IPS-18a (cell line): ENCODE measurements around the gene PSG1.
"Not testable (repeated sequence)": the region's sequence is repeated elsewhere in the genome, so short reads cannot be mapped to it uniquely, and the experiment has no call there.

ENCODE experiments used
- H3K27ac ChIP-seq: one replicate; pipeline ENCODE4 v1.5.1; 2013; ENCODE audit warnings: low read length
- H3K27me3 ChIP-seq: one replicate; pipeline ENCODE4 v1.6.1; 2013; ENCODE audit warnings: mild to moderate bottlenecking, low read length; ENCODE audit not compliant: control insufficient read depth, insufficient read depth
- H3K36me3 ChIP-seq: one replicate; pipeline ENCODE4 v1.6.1; 2013; ENCODE audit warnings: low read depth, low read length; ENCODE audit not compliant: control insufficient read depth
- H3K4me1 ChIP-seq: one replicate; pipeline ENCODE4 v1.6.1; 2013; ENCODE audit warnings: low read depth, low read length; ENCODE audit not compliant: control insufficient read depth
- H3K4me3 ChIP-seq: one replicate; pipeline ENCODE4 v1.5.1; 2013; ENCODE audit warnings: low read length
- H3K9ac ChIP-seq: one replicate; pipeline ENCODE4 v1.6.1; 2013; ENCODE audit warnings: mild to moderate bottlenecking, low read length, moderate library complexity
- H3K9me3 ChIP-seq: one replicate; pipeline ENCODE4 v1.6.1; 2013; ENCODE audit warnings: low read depth, low read length; ENCODE audit not compliant: control insufficient read depth

Gene PSG1

DNA sequence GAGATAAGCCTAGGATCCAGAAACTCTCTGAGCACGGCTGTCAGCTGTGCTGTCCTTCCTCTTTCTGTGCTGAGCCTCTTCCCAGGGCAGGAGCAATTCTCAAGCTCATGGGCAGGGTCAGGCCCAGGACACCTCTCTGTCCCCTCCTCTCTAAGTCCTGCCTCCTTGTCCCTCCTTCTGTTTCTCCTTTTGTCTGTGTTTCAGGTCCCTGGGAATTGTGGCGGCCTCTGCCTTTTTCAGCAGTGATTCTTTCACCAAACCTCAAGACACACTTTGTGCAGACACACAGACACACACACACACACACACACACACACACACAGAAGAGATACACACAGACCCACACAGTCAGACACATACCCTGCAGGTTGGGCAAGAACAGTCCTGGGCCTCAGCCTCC, at the start of gene PSG1:
PSG1 (minus strand) TSS at position 101 of the 400 bp plus-strand sequence. CDS start 132 bp downstream, outside the sequence.
- H3K9me3 ChIP-seq: no peaks in the 10 kb centered on the region
- H3K4me1 ChIP-seq: no peaks in the 10 kb centered on the region

DNA sequence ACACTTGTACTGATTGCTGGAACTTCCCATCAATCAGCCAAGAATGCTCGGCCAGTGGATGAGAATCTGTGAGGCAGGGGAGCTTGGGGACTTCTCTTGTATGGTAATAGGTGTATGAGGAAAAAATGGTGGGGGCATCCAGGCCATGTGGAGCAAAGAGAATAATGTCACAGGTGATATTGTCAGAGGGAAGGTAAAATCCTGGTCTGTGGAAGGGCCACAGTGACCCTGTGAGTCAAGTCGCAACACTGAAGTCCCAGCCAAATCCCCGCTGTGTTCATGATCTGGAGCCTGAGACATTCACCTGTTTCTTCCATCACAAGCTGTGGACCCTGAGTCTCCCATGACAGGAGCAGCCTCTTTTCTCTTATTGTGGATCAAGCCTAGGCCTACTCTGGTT, 49.4 kb upstream of the PSG1 start:
- Histone ChIP-seq H3K27ac (no peak overlapping the region), H3K4me1 (no peaks in the 10 kb centered on the region), H3K27me3 (no peaks in the 10 kb centered on the region), H3K36me3 (no peaks in the 10 kb centered on the region), H3K9me3 (no peaks in the 10 kb centered on the region), H3K9ac (no peak overlapping the region), H3K4me3 (no peak overlapping the region)

More for the DNA sequence above, at the start of gene PSG1:
- H3K27ac ChIP-seq: no peak within 1 kb of the TSS
- no peak within 1 kb of the TSS for H3K4me3 ChIP-seq
- H3K9ac ChIP-seq: no peak within 1 kb of the TSS
- H3K27me3 ChIP-seq: no peaks in the 10 kb centered on the region
- H3K36me3 ChIP-seq: no peaks in the 10 kb centered on the region

DNA sequence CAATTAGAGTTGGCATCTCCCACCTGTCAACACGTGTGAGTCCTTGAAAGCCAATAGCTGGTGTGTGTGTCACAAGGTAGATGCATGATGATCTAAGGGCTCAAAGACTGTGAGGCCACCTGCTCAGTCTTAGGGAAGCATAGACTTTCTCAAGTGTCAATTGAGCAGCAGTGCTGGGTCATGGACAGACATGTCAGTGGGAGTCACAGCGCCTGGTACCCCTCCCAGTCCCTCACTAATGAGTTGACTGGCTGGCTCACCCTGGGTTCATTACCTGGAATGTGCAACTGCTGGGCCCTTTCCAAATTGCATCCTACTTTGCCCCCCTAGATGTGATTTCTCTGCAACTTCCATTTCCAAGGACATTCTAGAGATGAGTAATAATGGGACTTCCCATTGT, 47.3 kb upstream of the PSG1 start:
- Histone ChIP-seq H3K27me3 (no peaks in the 10 kb centered on the region), H3K36me3 (no peaks in the 10 kb centered on the region), H3K4me3 (no peak overlapping the region), H3K9ac (no peak overlapping the region), H3K4me1 (no peaks in the 10 kb centered on the region), H3K27ac (no peak overlapping the region), H3K9me3 (no peaks in the 10 kb centered on the region)

DNA sequence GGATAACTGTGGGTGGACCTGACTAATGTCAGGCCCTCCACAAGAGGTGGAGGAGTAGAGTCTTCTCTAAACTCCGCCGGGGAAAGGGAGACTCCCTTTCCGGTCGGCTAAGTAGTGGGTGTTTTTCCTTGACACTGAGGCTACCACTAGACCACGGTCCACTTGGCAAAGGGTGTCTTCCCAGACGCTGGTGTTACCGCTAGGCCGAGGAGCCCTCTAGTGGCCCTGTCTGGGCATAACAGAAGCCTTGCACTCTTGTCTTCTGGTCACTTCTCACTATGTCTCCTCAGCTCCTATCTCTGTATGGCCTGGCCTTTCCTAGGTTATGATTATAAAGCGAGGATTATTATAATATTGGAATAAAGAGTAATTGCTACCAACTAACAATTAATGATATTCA, 43.6 kb upstream of the PSG1 start:
- not testable (repeated sequence) for H3K36me3 ChIP-seq, H3K4me3 ChIP-seq, H3K9me3 ChIP-seq, H3K27me3 ChIP-seq, H3K4me1 ChIP-seq, H3K9ac ChIP-seq, H3K27ac ChIP-seq

DNA sequence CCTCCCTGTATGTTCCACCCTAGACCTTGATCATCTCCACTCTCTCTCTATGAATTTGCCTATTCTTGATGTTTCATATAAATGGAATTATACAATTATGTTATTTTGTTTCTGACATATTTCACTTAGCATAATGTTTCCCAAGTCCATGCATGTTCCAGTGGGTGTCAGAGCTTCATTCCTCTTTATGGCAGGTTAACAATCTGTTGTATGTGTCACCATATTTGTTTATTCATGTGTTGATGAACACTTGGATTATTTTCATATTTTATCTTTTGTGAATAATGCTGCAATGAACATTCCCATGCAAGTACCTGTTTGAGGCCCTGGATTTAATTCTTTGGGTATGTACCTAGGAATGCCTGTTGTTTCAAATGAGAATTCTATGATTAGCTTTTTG, 41.5 kb upstream of the PSG1 start:
- H3K4me1 ChIP-seq, H3K36me3 ChIP-seq, H3K9me3 ChIP-seq, H3K9ac ChIP-seq, H3K27ac ChIP-seq, H3K4me3 ChIP-seq, H3K27me3 ChIP-seq: not testable (repeated sequence)

DNA sequence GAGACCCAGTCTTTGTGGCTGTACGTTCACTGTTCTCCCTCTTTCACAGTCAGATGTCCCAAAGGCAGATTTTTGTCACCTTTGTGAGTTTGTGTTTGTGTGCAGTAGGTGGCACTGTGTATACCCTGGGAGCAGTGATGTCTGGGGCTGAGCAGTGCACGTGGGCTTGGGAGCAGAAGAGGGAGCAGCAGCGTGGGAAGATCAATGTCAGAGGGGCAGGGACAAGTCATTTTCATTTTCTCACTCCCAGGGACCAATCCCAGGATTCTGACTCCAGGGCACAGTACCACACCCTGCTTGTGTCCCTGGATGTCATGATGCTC, 40.2 kb upstream of the PSG1 start:
- no peaks in the 10 kb centered on the region for H3K9me3 ChIP-seq
- no peaks in the 10 kb centered on the region for H3K36me3 ChIP-seq
- no peaks in the 10 kb centered on the region for H3K27me3 ChIP-seq
- no peak overlapping the region for H3K27ac ChIP-seq
- no peak overlapping the region for H3K4me3 ChIP-seq
- H3K4me1 ChIP-seq: no peaks in the 10 kb centered on the region
- no peak overlapping the region for H3K9ac ChIP-seq

DNA sequence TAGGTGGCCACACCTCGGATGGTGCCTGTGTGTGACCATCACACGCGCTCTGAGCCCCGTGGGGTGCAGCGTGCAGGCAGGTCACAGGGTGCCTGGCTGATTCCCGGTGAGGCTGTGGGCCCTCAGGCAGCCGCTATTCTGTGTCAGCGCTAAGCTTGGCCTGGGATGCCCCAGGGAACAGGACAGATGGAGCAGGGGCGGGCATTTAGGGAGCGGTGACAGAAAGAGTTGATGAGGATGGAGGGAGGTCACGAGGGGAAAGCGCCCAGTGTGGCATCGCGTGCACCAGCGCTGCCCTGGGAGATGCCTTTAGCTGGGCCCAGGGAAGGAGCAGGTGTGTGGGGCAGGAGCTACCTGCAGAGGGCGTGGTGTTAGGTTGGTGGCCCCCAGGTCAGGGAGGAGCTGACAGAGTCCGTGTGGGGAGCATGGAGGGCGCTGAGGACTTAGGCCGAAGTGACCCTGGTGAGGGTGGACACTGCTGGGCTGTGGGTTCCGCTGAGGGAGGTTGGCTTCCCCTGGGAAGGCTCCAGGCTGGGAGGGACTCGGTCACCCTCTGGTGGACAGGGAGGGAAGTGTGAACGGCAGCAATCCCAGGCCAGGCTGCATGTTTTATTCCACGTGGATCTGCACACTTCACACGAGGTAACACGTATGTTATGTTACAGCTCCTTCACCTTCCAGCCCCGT, 39.7 kb upstream of the PSG1 start:
- not testable (repeated sequence) for H3K9ac ChIP-seq, H3K27me3 ChIP-seq, H3K9me3 ChIP-seq, H3K4me1 ChIP-seq, H3K4me3 ChIP-seq, H3K27ac ChIP-seq, H3K36me3 ChIP-seq

DNA sequence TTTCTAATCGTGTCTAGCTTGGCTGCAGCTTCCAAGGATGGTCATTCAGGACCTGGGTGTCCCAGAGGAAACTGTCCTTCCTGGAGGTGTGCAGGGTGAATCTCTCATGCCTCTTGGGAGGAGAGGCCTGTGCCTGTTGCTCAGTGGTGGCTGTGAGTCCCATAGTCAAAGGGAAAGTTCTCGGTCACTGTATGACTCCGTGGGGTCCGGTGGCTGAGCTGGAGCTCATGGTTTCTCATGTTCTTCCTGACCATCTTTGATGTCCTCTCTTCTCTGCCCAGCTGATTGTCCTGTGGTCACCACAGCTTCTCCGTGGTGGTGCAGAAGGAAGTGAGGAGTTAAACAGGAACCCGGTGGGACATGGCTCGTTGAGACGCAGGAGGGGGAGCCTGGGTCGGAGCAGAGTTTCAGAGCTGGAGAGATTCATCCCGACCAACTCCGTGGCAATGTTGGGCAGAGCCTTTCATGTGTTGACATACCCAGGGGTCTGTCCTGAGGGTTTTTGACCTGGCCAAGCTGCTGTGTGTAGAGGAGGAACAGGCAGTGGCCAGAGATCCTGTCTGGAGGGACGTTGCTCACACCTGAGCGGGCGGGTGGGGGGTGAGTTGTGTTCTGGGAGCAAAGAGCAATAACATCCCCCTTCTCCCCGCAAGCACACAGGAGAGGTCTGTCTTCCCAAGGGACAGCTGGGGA, 39.0 kb upstream of the PSG1 start:
- not testable (repeated sequence) for H3K27ac ChIP-seq, H3K36me3 ChIP-seq, H3K9me3 ChIP-seq, H3K27me3 ChIP-seq, H3K9ac ChIP-seq, H3K4me3 ChIP-seq, H3K4me1 ChIP-seq

DNA sequence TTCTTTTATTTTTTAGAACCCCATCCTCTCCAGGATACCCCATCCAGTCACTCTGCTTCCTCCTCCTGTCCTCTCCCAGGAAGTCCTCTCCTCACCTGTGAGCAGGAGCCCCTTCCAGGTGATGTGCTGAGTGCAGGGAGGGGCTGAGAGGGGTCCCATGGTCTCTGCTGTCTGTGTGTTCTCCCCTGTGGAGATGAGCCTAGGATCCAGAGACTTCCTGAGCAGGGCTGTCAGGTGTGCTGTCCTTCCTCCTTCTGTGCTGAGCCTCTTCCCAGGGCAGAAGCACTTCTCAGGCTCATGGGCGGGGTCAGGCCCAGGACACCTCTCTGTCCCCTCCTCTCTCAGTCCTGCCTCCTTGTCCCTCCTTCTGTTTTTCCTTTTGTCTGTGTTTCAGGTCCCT, 38.1 kb upstream of the PSG1 start, which contains the start of gene PSG6:
PSG6 (minus strand) TSS at position 261 of the 400 bp plus-strand sequence; CDS start at position 159, 102 bp downstream.
- H3K4me3 ChIP-seq, H3K4me1 ChIP-seq, H3K27me3 ChIP-seq, H3K36me3 ChIP-seq, H3K27ac ChIP-seq, H3K9me3 ChIP-seq, H3K9ac ChIP-seq: not testable (repeated sequence)

DNA sequence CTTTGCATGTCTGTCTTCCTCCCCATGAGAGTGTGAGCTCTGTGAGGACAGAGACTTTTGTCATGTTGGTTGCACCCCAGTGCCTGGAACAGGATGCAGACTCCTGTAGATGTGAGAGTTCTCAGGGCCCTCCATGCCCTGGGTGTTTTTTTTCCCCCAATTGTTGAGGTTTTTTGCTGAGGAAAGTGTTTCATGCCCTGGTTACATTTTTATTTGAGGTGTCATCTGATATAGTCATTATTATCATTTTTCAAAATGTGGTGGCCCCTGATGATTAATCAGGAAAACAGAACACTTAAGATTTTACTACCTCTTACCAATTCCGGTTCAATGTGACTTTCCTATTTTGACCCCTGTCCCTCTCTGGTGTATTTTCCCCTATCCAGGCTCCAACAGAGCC, 37.4 kb upstream of the PSG1 start:
- not testable (repeated sequence) for H3K36me3 ChIP-seq, H3K27ac ChIP-seq, H3K4me3 ChIP-seq, H3K9ac ChIP-seq, H3K4me1 ChIP-seq, H3K27me3 ChIP-seq, H3K9me3 ChIP-seq

DNA sequence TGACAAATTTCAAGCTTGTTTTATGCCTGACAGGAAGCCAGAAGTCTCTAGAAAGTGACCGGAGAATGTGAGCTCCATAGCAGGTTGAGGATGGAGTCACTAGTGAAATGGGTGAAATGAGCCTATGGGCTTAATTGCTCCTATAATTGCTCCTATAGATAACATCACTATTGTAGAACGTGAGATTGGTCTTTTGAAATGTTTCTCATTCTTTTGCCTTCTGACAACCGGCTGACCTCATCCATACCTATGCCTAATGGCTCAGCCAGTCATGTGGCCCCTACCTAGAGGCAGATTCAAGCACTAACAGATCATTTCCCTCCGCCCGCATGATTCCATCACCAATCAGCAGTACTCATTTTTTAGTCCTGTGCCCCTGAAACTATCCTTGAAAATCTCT, 34.0 kb upstream of the PSG1 start:
- not testable (repeated sequence) for H3K4me3 ChIP-seq, H3K4me1 ChIP-seq, H3K27ac ChIP-seq, H3K9ac ChIP-seq, H3K9me3 ChIP-seq, H3K27me3 ChIP-seq, H3K36me3 ChIP-seq

DNA sequence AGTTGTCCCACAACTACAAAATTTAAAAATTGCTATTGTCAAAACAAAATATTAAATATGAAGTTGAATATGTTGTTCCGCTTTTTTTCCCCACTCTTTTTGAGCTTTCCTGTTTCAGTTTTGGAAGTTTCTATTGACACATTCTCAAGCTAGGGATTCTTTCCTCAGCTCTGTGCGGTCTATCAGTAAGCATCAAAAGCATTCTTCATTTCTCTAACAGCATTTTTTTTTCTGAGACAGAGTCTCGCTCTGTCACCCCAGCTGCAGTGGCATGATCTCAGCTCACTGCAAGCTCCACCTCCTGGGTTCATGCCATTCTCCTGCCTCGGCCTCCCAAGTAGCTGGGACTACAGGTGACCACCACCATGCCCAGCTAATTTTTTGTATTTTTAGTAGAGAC, 33.4 kb upstream of the PSG1 start:
- H3K4me1 ChIP-seq, H3K27me3 ChIP-seq, H3K36me3 ChIP-seq, H3K9ac ChIP-seq, H3K9me3 ChIP-seq, H3K27ac ChIP-seq, H3K4me3 ChIP-seq: not testable (repeated sequence)
